HG02981 (cell line): ENCODE results near the gene C19orf85.

Experiments used
- ATAC-seq: cut with Tn5 transposase; IDR thresholded peaks from one replicate; pipeline ENCODE4 v1.9.1; 2021; ENCODE audit warnings: mild to moderate bottlenecking, moderate library complexity; ENCODE audit not compliant: unreplicated experiment

C19orf85 gene

GRCh38 chr19:55489711-55490477 lies 25.3 kb upstream of the C19orf85 start:
- ATAC-seq: no peak

DNA sequence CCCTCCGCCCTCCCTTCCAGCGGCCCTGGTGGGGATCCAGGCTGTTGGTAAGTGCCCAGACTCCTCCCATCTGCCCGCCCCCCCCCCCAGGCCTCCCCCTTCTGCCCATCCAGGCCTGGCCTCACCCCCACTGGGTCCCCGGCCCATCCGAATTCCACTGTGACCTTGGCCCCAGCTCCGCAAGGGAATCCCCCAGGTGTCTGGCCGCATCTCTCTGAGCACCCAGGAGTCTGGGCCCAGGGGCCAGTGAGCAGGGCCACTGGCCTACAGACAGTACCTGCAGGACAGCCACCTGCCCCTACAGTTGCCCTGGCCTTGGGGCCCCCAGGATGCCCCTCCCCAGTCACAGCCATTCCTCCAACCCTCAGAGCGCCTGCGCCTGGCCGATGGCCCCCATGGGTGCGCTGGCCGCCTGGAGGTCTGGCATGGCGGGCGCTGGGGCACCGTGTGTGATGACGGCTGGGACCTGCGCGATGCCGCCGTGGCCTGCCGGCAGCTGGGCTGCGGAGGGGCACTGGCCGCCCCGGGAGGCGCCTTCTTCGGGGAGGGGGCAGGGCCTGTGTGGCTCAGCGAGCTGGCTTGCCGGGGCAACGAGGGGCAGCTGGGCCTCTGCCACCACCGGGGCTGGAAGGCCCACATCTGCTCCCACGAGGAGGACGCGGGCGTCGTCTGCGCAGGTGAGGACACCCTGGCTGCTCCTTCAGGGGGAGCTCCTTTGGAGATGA lies 24.6 kb upstream of the C19orf85 start:
- ATAC-seq: no peak

- ATAC-seq: no peak
These were observed 23.6 kb upstream of the C19orf85 start, which contains the start of gene SSC5D for GRCh38 chr19:55487924-55488687. Gene SSC5D (plus strand): TSS chr19:55488436. CDS start chr19:55488590, 154 bp downstream.

GRCh38 chr19:55486971-55487923 lies 22.7 kb upstream of the C19orf85 start:
- no peak for ATAC-seq

GRCh38 chr19:55486043-55486970 lies 21.8 kb upstream of the C19orf85 start:
- no peak for ATAC-seq

DNA sequence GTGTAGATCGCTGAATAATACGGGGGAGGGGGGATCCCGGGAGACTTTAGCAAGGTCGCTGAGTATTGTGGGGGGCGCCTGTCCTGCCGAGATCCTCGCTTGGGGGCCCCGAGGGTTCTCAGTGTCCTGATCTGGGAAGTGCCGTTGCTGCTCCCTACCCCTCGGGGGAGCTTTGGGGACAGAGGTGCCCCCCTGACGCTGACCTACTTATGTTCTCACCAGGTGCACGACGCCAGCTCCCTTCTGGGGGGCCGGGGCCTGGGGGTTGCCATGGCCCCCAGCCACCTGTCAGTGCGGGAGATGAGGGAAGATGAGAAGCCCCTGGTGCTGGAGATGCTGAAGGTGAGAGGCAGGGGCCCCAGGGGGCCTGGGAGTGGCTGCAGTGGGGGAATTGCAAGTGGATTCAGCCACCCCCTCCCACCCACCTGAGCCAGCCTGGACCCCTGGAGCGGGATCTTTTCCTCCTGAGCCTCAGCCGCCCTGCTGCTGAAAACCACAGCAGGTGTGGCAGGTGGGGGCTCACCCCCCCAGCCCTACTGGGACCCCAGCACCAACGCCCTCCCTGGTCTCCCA lies 21.0 kb upstream of the C19orf85 start:
- ATAC-seq: no peak

- ATAC-seq: peak; percentile 59
These were observed 20.3 kb upstream of the C19orf85 start, which contains the start of gene NAT14 for GRCh38 chr19:55484593-55485438. Gene NAT14 (plus strand): TSS chr19:55485188. CDS start chr19:55485709, 521 bp downstream.

DNA sequence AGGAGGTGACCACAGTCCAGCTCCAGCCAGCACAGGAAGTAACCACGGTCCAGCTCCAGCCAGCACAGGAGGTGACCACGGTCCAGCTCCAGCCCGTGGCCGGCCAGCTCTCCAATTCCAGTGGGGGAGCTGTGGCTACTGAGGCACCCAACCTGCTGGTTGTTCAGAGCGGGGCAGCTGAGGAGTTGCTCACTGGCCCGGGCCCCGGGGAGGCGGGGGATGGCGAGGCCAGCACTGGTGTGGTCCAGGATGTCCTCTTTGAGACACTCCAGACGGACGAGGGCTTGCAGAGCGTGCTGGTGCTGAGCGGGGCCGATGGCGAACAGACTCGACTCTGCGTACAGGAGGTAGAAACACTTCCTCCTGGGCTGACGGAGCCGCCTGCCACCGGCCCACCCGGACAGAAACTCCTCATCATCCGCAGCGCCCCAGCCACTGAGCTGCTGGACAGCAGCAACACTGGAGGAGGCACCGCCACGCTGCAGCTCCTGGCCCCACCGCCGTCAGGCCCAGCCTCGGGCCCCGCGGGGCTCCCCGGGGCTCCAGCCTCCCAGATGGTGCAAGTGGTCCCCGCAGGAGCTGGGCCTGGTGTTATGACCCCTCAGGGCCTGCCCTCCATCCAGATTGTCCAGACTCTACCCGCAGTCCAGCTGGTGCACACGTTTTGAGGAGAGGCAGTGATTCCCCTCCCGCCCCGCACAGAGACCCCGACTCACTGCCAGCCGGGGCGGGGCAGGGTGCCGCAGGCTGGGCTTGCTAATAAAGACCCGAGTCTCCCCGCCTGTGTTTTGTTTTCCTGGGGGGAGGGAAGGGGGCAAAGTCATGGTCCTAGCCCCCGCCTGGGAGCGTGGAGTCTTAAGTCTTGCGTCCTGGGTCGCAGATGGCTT lies 19.4 kb upstream of the C19orf85 start:
- ATAC-seq: no peak

DNA sequence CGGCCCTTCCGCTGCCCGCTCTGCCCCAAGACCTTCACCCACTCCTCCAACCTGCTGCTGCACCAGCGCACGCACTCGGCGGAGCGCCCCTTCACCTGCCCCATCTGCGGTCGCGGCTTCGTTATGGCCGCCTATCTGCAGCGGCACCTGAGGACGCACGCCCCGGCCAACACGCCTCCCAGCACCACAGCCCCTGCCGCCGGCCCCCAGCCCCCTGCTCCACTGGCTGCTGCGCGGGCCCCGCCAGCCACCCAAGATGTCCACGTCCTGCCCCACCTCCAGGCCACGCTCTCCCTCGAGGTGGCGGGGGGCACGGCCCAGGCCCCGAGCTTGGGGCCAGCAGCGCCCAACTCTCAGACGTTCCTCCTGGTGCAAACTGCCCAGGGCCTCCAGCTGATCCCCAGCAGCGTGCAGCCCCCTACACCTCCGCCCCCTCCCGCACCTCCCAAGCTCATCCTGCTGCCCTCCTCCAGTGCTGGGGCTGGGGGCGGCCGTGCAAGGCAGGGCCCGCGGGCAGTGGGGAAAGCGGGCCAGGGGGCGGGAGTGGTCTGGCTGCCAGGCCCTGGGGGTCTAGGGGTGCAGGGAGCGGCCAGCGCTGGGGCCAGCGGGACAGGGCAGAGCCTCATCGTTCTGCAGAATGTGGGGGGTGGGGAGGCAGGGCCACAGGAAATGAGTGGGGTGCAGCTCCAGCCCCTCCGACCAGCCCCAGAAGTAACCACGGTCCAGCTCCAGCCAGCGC lies 18.6 kb upstream of the C19orf85 start:
- no peak for ATAC-seq

GRCh38 chr19:55482156-55482961 lies 17.8 kb upstream of the C19orf85 start:
- ATAC-seq: no peak

DNA sequence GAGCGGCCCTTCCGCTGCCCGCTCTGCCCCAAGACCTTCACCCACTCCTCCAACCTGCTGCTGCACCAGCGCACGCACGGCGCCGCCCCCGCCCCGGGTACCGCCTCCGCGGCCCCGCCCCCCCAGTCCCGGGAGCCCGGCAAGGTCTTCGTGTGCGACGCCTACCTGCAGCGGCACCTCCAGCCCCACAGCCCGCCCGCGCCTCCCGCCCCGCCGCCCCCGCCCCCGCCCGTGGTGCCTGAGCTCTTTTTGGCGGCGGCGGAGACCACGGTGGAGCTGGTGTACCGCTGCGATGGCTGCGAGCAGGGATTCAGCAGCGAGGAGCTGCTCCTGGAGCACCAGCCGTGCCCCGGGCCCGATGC lies 17.2 kb upstream of the C19orf85 start:
- no peak for ATAC-seq

DNA sequence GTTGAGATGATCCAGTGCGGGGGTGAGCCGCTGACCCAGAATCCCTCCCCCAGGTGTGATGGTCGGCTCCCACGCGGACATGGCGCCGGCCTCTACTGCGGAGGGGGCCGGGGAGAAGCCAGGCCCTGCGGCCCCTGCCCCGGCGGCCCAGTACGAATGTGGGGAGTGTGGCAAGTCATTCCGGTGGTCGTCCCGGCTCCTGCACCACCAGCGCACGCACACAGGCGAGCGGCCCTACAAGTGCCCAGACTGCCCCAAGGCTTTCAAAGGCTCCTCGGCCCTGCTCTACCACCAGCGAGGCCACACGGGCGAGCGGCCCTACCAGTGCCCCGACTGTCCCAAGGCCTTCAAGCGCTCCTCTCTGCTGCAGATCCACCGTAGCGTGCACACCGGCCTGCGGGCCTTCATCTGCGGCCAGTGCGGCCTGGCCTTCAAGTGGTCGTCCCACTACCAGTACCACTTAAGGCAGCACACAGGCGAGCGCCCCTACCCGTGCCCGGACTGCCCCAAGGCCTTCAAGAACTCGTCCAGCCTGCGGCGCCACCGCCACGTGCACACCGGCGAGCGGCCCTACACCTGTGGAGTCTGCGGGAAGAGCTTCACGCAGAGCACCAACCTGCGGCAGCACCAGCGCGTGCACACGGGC lies 16.7 kb upstream of the C19orf85 start:
- ATAC-seq: no peak

DNA sequence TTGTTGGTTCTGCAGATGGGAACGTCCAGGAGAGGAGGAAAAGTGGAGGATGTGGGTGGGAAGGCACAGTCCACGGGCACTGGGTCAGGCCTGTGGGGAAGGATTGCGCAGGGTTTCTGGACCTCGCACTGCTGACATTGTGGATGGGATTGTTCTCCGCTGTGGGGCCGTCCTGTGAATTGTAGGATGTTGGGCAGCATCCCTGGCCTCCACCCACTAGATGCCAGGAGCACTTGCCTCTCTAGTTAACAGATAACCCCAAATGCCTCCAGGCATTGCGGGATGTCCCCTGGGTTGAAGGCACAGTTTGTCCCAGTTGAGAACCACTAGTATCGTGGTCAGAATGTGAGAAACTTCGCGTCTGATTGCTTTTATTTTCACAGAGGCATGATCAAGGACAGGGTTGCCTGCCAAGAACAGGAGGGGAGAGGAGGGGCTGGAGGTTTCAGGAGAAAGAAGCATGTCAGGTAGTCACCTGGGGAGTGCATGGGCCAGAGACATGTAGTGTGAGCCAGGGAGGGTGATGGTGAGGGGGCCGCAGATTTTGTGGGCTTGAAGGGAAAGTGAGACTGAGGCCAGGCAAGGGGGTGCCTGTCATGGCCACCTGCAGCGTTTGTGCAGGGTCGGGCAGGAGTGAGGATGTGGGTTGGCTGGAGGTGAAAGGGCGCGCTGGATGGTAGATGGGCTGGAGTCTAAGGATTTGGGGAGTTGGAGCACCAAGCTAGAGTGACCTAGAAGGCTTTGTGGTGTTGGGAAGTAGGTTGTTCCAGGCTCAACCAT lies 15.1 kb upstream of the C19orf85 start:
- no peak for ATAC-seq

DNA sequence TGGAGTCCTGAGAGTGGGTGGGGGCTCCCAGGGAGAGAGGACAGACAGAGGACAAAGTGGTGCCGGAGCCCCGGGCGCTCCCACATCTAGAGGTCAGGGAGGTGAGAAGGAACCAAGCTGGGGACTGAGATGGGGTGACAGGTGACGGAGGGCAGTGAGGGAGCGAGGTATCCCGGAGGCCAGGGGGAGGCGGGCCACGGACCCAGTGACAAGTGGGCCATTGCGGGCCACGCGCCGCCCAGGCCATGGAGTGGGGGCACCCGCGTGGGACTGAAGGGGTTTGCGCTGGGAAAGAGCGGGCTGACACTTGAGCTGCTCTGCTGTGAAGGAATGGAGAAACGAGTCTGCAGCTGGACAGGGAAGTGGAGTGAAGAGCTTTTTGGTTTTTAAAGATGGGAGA lies 14.5 kb upstream of the C19orf85 start:
- ATAC-seq: no peak
